ENCODE measurements around the gene CIZ1.
"Not testable (repeated sequence)": the region's sequence is repeated elsewhere in the genome, so short reads cannot be mapped to it uniquely, and the experiment has no call there.

The CIZ1 gene

GRCh38 chr9:128191406-128192046 is at the start of gene CIZ1:
TSS of gene CIZ1 (minus strand) at chr9:128191572. CDS start at chr9:128190857, 715 bp downstream.
- DNase-seq (ENCODE audit: low spot score), result peak; percentile 92
- no peak for FAIRE-seq

- DNase-seq (ENCODE audit: low spot score), result no peak
- FAIRE-seq, result no peak
Measured at GRCh38 chr9:128233817-128234406, 42.5 kb upstream of the CIZ1 start.

GRCh38 chr9:128232528-128233428 is 41.4 kb upstream of the CIZ1 start:
- DNase-seq (ENCODE audit: low spot score), result no peak

GRCh38 chr9:128231638-128232527 is 40.5 kb upstream of the CIZ1 start:
- DNase-seq (ENCODE audit: low spot score) (no peak), FAIRE-seq (no peak)

More at GRCh38 chr9:128232528-128233428, 41.4 kb upstream of the CIZ1 start:
- FAIRE-seq, result no peak

GRCh38 chr9:128230897-128231296 is 39.5 kb upstream of the CIZ1 start:
- DNase-seq (ENCODE audit: low spot score); FAIRE-seq: not testable (repeated sequence)

GRCh38 chr9:128226412-128226801 is 35.0 kb upstream of the CIZ1 start:
- DNase-seq (ENCODE audit: low spot score), result no peak
- FAIRE-seq, result no peak

GRCh38 chr9:128225770-128226411 is 34.5 kb upstream of the CIZ1 start:
- no peak for DNase-seq (ENCODE audit: low spot score)
- FAIRE-seq, result no peak

GRCh38 chr9:128224877-128225276 is 33.5 kb upstream of the CIZ1 start:
- FAIRE-seq (no peak), DNase-seq (ENCODE audit: low spot score) (no peak)

- no peak for DNase-seq (ENCODE audit: low spot score)
- no peak for FAIRE-seq
Measured at GRCh38 chr9:128222880-128223670, 31.7 kb upstream of the CIZ1 start.

GRCh38 chr9:128222026-128222425 is 30.7 kb upstream of the CIZ1 start:
- DNase-seq (ENCODE audit: low spot score) (no peak), FAIRE-seq (no peak)

- FAIRE-seq, result no peak
Measured at GRCh38 chr9:128219831-128220230, 28.5 kb upstream of the CIZ1 start.

GRCh38 chr9:128218518-128219389 is 27.4 kb upstream of the CIZ1 start:
- FAIRE-seq, result no peak
- no peak for DNase-seq (ENCODE audit: low spot score)

More at GRCh38 chr9:128219831-128220230, 28.5 kb upstream of the CIZ1 start:
- no peak for DNase-seq (ENCODE audit: low spot score)

- FAIRE-seq, result no peak
- no peak for DNase-seq (ENCODE audit: low spot score)
Measured at GRCh38 chr9:128218172-128218517, 26.8 kb upstream of the CIZ1 start.

- FAIRE-seq, result no peak
- no peak for DNase-seq (ENCODE audit: low spot score)
Measured at GRCh38 chr9:128216781-128217553, 25.6 kb upstream of the CIZ1 start.

GRCh38 chr9:128215491-128216409 is 24.4 kb upstream of the CIZ1 start:
- FAIRE-seq (no peak), DNase-seq (ENCODE audit: low spot score) (peak; percentile 47)

GRCh38 chr9:128214571-128215490 is 23.5 kb upstream of the CIZ1 start:
- no peak for FAIRE-seq

More at GRCh38 chr9:128214571-128215490, 23.5 kb upstream of the CIZ1 start:
- DNase-seq (ENCODE audit: low spot score), result peak; percentile 54
